Measurements from ENCODE around the gene FYCO1.

The FYCO1 gene

DNA sequence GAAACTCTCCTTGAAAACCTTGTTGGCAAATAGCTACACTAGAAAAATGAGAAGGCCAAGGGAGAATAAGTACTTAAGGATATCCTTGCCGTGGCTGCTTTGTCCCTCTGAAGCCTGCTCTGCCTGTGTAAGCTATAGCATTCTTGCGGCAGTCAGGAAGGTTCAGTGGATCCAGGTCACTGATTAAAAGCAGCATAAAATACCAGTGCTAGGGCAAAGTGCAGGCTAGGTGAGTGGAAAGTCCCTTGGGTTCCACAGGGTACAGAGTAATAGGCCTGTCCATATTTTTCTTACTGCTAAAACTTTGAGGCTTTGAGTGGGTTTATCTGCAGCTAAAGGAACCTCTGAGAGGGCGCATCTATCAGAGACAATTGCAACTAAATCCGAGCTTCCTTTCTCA, 42.1 kb downstream of the FYCO1 start:
- no peak for TF ChIP-seq ZNF274 (IDR thresholded peaks at IDR 0.05; ENCODE audit: low read depth, low read length)

GRCh38 chr3:45952456-45952855, 43.2 kb downstream of the FYCO1 start:
- no peak for TF ChIP-seq ZNF274 (IDR thresholded peaks at IDR 0.05; ENCODE audit: low read depth, low read length)
- no peak overlapping the region for H3K4me3 ChIP-seq (ENCODE audit: low read length)

More for the DNA sequence above, 42.1 kb downstream of the FYCO1 start:
- H3K4me3 ChIP-seq (ENCODE audit: low read length) = no peak overlapping the region

- no peak overlapping the region for H3K4me3 ChIP-seq (ENCODE audit: low read length)
- TF ChIP-seq ZNF274 (IDR thresholded peaks at IDR 0.05; ENCODE audit: low read depth, low read length) = no peak
These were observed 43.7 kb downstream of the FYCO1 start for GRCh38 chr3:45951946-45952345.

DNA sequence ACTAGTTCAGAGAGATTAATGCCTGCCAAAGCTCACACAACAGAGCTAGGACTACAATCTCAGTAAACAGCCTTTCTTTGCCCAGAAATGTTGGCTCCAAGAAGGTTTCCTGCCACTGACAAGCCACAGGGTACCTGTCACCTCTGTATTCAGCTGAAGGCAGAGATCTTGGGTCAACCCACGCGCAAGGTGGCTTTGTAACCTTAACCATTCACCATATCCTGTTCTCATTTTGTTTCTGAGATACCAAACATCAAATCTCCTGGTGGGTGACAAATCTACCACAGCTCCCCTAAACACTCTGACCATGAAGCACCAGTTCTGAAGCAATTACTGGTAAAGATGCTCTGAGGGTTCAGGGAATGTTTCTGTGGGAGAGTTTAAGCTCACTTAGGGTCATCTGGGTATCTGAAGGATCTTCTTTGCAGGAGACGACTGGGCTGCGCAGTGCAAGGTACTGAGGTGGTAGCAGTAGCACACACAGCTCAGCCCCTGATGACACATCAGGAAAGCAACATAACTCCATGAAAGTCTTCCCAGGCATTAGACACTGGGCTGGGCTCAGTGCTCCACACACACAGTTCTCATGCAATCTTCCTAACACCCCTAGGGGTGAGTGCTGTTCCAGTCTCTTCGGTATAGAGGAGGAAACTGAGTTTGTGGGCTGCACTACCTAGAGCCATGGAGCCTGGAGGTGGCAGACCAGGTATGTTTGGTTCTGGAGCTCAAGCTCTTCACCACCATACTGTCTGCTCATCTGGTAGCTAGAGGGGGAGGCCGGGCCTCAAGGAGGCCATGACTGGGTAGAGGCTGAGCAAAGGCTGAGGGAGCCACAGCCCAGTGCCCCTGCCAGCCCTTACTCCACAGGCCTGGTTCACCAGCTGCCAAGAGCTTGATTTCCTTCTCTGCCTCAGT, 44.7 kb downstream of the FYCO1 start:
- H3K4me3 ChIP-seq (ENCODE audit: low read length) = no peak overlapping the region
- TF ChIP-seq ZNF274 (IDR thresholded peaks at IDR 0.05; ENCODE audit: low read depth, low read length) = no peak

DNA sequence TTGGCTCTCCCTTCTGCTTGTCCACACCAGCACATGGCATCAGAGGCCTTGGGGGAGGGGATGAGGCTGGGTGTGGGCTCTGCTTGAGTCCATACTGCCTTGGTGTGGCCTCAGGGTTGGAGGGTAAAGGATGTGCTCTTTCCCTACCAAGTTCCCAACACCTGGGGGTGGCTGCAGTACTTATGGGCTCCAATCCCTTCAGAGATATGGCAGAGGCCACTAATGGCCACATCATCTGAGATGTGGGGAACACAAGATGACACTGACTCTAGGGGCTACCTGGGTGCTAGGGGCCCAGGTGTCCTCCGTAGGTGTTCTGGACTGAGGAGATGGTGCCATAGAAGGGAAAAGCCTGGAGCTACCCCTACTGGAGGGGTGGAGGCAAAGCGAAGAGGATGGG, 45.5 kb downstream of the FYCO1 start:
- no peak for TF ChIP-seq ZNF274 (IDR thresholded peaks at IDR 0.05; ENCODE audit: low read depth, low read length)
- no peak overlapping the region for H3K4me3 ChIP-seq (ENCODE audit: low read length)

DNA sequence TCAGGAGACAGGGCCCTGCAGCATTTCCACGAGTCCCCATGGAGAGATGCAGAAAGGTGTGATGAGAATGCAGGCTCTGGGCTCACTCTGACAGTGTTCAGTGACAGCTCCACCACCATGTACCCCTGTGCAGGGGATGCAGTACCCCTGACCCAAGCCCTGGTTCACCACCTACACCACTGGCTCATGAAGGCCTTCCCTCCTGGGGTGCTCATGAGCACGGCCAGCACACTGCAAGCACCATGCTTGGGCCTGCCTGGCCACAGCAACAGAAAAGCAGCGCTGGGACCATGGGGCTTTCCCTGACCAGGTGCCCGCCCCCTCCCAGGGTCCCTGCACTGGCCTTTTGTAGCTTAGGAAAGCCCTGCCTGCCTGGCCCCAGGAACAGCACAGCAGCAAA, 46.2 kb downstream of the FYCO1 start:
- H3K4me3 ChIP-seq (ENCODE audit: low read length) = no peak overlapping the region
- no peak for TF ChIP-seq ZNF274 (IDR thresholded peaks at IDR 0.05; ENCODE audit: low read depth, low read length)

GRCh38 chr3:45948881-45949280, 46.7 kb downstream of the FYCO1 start:
- no peak for TF ChIP-seq ZNF274 (IDR thresholded peaks at IDR 0.05; ENCODE audit: low read depth, low read length)
- no peak overlapping the region for H3K4me3 ChIP-seq (ENCODE audit: low read length)

DNA sequence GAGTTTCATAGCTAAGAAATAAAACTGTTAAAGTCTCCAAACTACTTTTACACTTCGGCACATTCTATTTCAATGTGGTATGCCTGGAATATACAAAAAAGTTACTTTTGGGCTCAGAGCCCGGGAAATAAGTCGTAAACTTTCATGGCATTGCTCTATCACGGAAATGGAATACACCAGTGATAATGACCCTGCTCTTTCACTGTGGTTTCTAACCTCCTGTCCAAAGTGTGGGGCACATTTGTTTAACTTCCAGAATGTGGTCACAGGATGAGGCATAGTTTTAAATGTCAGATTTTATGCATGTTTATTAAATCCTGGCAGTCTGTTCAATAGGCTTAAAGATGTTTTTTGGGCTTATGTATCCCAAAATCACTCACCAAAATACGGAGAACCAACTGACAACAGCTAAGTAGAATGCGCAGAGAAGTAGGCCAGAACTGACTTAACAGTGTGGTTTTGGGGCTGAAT, 47.3 kb downstream of the FYCO1 start:
- H3K4me3 ChIP-seq (ENCODE audit: low read length) = no peak overlapping the region
- TF ChIP-seq ZNF274 (IDR thresholded peaks at IDR 0.05; ENCODE audit: low read depth, low read length) = no peak

- H3K4me3 ChIP-seq (ENCODE audit: low read length) = no peak overlapping the region
- TF ChIP-seq ZNF274 (IDR thresholded peaks at IDR 0.05; ENCODE audit: low read depth, low read length) = no peak
These were observed 48.3 kb downstream of the FYCO1 start for GRCh38 chr3:45947361-45947760.

DNA sequence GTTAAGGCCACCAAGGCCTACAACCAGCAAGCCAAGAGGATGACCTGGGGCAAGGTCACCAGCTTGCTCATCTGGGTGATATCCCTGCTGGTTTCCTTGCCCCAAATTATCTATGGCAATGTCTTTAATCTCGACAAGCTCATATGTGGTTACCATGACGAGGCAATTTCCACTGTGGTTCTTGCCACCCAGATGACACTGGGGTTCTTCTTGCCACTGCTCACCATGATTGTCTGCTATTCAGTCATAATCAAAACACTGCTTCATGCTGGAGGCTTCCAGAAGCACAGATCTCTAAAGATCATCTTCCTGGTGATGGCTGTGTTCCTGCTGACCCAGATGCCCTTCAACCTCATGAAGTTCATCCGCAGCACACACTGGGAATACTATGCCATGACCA, 48.7 kb downstream of the FYCO1 start:
- no peak for TF ChIP-seq ZNF274 (IDR thresholded peaks at IDR 0.05; ENCODE audit: low read depth, low read length)
- H3K4me3 ChIP-seq (ENCODE audit: low read length) = no peak overlapping the region

GRCh38 chr3:45946307-45946706, 49.3 kb downstream of the FYCO1 start:
- TF ChIP-seq ZNF274 (IDR thresholded peaks at IDR 0.05; ENCODE audit: low read depth, low read length) = no peak
- H3K4me3 ChIP-seq (ENCODE audit: low read length) = no peak overlapping the region

GRCh38 chr3:45944830-45945620, 50.6 kb downstream of the FYCO1 start:
- no peak for TF ChIP-seq ZNF274 (IDR thresholded peaks at IDR 0.05; ENCODE audit: low read depth, low read length)
- H3K4me3 ChIP-seq (ENCODE audit: low read length) = no peak overlapping the region

DNA sequence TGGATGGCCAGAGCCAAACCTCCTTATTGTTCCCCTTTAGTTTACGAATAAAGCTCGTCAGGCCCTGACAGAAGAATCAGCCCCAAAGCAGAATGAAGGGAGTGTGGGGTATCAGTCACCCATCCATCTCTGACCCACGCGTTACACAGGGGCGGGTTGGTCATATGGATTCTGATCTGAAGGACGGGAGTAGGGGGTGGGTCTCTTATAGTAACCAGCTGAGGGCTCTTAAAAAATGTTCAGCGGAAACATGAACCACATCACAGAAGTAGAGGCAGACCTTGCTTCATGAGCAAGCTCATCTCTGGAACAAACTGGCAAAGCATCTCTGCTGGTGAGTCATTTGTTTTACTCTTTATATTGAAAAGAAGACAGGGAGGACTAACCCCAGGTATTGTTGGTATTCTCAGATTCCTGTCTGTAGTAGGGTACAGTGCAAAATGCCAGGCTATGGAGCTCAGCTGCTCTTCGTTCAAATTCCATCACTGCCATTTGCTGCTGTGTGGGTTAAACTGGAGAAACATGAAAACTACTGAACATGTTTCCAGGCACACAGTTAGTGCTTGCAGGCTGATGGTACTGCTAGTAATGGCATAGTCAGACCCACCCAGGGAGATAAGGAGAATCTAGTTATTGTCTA, 52.3 kb downstream of the FYCO1 start, which contains the start of gene CXCR6:
Gene CXCR6, plus strand, starts transcription at position 258 of the 640 bp plus-strand sequence. CDS start 3,018 bp downstream, outside the sequence.
- no peak within 1 kb of the TSS for H3K4me3 ChIP-seq (ENCODE audit: low read length)
- no peak for TF ChIP-seq ZNF274 (IDR thresholded peaks at IDR 0.05; ENCODE audit: low read depth, low read length)
